Measurements from ENCODE around the gene ATXN10.

Gene ATXN10

DNA sequence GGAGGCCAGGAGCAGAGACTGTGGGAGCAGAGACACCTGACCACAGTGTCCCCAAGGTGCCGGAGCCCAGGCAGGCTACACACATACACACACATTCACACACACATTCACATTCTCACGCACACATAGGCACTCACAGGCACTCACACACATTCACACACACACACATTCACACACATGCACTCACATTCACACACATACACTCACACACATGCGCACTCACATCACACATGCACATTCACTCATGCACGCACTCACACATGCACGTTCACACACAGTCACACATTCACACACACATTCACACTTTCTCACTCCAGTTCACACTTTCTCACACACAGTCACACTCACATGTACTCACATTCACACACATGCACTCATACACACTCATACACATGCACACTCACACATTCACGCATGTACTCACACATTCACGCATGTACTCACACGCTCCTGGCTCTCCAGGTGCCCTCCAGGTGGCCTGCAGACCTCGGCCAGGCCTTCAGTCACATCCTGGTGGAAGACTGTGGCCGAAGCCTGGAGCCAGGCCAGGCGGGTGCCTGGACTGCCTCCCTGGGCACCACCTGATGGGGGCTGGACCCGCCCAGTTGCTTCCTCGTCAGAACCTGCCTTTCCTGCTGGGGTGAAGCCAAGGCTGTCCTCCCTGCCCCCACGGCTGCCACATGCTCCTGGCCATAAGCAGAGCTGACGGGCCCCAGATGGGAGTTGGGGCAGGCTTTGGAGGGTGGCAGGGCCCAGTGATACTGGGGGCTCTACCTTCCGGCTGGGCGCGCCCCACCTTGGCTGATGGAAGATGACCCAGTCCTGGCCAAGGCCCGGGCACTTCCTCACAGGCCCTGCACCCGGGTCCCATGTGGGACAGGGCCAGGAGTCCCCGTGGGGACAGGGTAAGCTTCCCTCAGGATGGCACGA, 215.8 kb downstream of the ATXN10 start:
- no peaks in the 10 kb centered on the region for H3K27me3 ChIP-seq (ENCODE audit: insufficient read depth, low read length, poor library complexity, severe bottlenecking)
- H3K4me2 ChIP-seq (ENCODE audit: low read depth, low read length, poor library complexity, severe bottlenecking), result no peak overlapping the region
- H3K4me3 ChIP-seq (ENCODE audit: low read length, poor library complexity, severe bottlenecking), result no peak overlapping the region
- H3K79me2 ChIP-seq (ENCODE audit: insufficient read depth, low read length), result no peaks in the 10 kb centered on the region
- TF ChIP-seq, protein P1, sequence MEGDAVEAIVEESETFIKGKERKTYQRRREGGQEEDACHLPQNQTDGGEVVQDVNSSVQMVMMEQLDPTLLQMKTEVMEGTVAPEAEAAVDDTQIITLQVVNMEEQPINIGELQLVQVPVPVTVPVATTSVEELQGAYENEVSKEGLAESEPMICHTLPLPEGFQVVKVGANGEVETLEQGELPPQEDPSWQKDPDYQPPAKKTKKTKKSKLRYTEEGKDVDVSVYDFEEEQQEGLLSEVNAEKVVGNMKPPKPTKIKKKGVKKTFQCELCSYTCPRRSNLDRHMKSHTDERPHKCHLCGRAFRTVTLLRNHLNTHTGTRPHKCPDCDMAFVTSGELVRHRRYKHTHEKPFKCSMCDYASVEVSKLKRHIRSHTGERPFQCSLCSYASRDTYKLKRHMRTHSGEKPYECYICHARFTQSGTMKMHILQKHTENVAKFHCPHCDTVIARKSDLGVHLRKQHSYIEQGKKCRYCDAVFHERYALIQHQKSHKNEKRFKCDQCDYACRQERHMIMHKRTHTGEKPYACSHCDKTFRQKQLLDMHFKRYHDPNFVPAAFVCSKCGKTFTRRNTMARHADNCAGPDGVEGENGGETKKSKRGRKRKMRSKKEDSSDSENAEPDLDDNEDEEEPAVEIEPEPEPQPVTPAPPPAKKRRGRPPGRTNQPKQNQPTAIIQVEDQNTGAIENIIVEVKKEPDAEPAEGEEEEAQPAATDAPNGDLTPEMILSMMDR (conservative IDR thresholded peaks at IDR 0.05; ENCODE audit: low read length), result no peak
- no peak for TF ChIP-seq EZH2phosphoT487 (IDR thresholded peaks at IDR 0.05; ENCODE audit: borderline replicate concordance)
- H3K9ac ChIP-seq (ENCODE audit: low read depth, low read length, poor library complexity, severe bottlenecking), result no peak overlapping the region
- no peaks in the 10 kb centered on the region for H3F3A ChIP-seq (ENCODE audit: low read depth)
- no peaks in the 10 kb centered on the region for H3K9me2 ChIP-seq (replicated peaks; ENCODE audit: low read depth, low read length)
- H3K9me3 ChIP-seq (ENCODE audit: insufficient read depth, low read depth, low read length), result no peaks in the 10 kb centered on the region
- no peak overlapping the region for H2AFZ ChIP-seq (ENCODE audit: low read length)
- H3K4me1 ChIP-seq (ENCODE audit: insufficient read depth, low read length, poor library complexity, severe bottlenecking), result no peaks in the 10 kb centered on the region
- H3K36me3 ChIP-seq (ENCODE audit: insufficient read depth, low read length), result no peaks in the 10 kb centered on the region
- H4K20me1 ChIP-seq (ENCODE audit: insufficient read depth, low read length, poor library complexity, severe bottlenecking), result no peaks in the 10 kb centered on the region

DNA sequence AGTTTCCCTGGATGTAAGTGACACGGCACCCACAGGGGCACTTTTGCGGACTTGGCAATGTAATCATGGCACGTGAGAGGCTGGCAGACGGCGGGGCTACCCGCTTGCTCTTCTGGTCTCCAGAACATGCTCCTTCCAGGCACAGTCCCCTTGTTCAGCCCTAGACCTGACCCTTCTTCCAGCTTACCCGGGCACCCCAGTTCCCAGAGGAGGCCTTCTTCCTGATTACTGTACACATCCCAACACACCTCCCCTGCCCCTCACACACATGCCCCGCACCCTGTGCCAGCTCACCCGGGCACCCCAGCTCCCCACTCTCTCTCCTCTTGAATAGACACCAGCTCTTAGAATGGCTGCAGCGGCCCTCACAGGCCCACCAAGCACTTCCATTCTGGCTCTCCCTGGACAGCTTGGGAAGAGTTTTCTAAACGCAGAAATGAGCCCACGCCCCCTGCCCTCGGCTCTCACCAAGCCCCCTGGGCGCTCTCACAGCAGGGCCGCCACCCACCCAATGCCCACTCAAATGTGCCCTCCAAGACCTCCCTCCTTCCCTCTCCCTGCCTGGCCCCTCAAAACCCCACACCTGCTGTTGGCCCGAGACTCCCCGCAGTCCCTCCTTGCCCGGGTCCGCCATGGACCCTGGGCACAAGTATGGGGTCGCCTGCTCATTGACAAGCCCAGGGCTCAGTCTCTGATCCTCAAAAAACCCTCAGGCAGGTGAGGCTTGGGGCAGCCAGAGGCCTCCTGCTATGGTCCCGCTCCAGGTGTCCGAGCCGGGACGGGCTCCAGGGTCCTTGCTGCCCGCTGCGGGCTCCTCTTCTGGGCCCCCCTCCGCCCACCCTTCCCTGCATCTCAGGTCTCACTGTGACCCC, 216.8 kb downstream of the ATXN10 start:
- no peaks in the 10 kb centered on the region for H3K36me3 ChIP-seq (ENCODE audit: insufficient read depth, low read length)
- no peaks in the 10 kb centered on the region for H3K79me2 ChIP-seq (ENCODE audit: insufficient read depth, low read length)
- H3K27me3 ChIP-seq (ENCODE audit: insufficient read depth, low read length, poor library complexity, severe bottlenecking), result no peaks in the 10 kb centered on the region
- no peak for TF ChIP-seq EZH2phosphoT487 (IDR thresholded peaks at IDR 0.05; ENCODE audit: borderline replicate concordance)
- TF ChIP-seq, protein P1 (conservative IDR thresholded peaks at IDR 0.05; ENCODE audit: low read length), result no peak
- no peaks in the 10 kb centered on the region for H3K9me3 ChIP-seq (ENCODE audit: insufficient read depth, low read depth, low read length)
- no peaks in the 10 kb centered on the region for H4K20me1 ChIP-seq (ENCODE audit: insufficient read depth, low read length, poor library complexity, severe bottlenecking)
- H3K4me1 ChIP-seq (ENCODE audit: insufficient read depth, low read length, poor library complexity, severe bottlenecking), result no peaks in the 10 kb centered on the region
- no peak overlapping the region for H2AFZ ChIP-seq (ENCODE audit: low read length)
- H3K9me2 ChIP-seq (replicated peaks; ENCODE audit: low read depth, low read length), result no peaks in the 10 kb centered on the region
- no peak overlapping the region for H3K9ac ChIP-seq (ENCODE audit: low read depth, low read length, poor library complexity, severe bottlenecking)
- no peak overlapping the region for H3K4me3 ChIP-seq (ENCODE audit: low read length, poor library complexity, severe bottlenecking)
- no peak overlapping the region for H3K4me2 ChIP-seq (ENCODE audit: low read depth, low read length, poor library complexity, severe bottlenecking)
- H3F3A ChIP-seq (ENCODE audit: low read depth), result no peaks in the 10 kb centered on the region

DNA sequence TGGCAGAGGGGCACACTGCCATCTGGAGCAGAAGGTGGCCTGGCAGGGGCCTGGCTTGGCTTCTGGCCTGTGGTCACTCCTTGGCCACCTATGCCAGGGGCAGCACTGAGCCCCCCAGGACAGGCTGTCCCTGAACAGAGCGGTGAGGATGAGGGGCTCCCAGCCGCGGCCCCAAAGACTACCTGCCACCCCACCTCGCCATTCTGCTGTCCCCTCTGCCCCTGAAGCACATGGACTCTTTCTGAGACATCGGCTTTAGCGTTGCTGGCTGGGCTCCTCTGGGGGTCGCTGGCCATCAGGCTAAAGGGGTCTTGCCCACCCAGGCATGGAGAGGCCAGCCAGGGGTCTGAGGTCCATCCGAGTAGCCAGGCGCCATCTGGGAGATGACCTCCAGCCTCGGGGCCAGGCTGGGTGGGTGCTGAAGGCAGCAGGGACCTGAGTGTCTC, 217.5 kb downstream of the ATXN10 start:
- no peaks in the 10 kb centered on the region for H3K79me2 ChIP-seq (ENCODE audit: insufficient read depth, low read length)
- H3K27me3 ChIP-seq (ENCODE audit: insufficient read depth, low read length, poor library complexity, severe bottlenecking), result no peaks in the 10 kb centered on the region
- H3K9me2 ChIP-seq (replicated peaks; ENCODE audit: low read depth, low read length), result no peaks in the 10 kb centered on the region
- H3K4me1 ChIP-seq (ENCODE audit: insufficient read depth, low read length, poor library complexity, severe bottlenecking), result no peaks in the 10 kb centered on the region
- H2AFZ ChIP-seq (ENCODE audit: low read length), result no peak overlapping the region
- no peaks in the 10 kb centered on the region for H3K9me3 ChIP-seq (ENCODE audit: insufficient read depth, low read depth, low read length)
- no peaks in the 10 kb centered on the region for H3F3A ChIP-seq (ENCODE audit: low read depth)
- no peaks in the 10 kb centered on the region for H3K36me3 ChIP-seq (ENCODE audit: insufficient read depth, low read length)
- no peak overlapping the region for H3K4me3 ChIP-seq (ENCODE audit: low read length, poor library complexity, severe bottlenecking)
- H4K20me1 ChIP-seq (ENCODE audit: insufficient read depth, low read length, poor library complexity, severe bottlenecking), result no peaks in the 10 kb centered on the region
- no peak overlapping the region for H3K9ac ChIP-seq (ENCODE audit: low read depth, low read length, poor library complexity, severe bottlenecking)
- TF ChIP-seq EZH2phosphoT487 (IDR thresholded peaks at IDR 0.05; ENCODE audit: borderline replicate concordance), result no peak
- TF ChIP-seq, protein P1 (conservative IDR thresholded peaks at IDR 0.05; ENCODE audit: low read length), result no peak
- no peak overlapping the region for H3K4me2 ChIP-seq (ENCODE audit: low read depth, low read length, poor library complexity, severe bottlenecking)
